Fibroblast of the aortic adventitia (primary cell): ENCODE measurements around the gene SAMSN1. TPM values are rescaled to one million over a fixed set of nuclear protein-coding genes. Genes with fewer than 3 reads are reported as not detected.

ENCODE experiments used
- DNase-seq: peaks from one replicate; pipeline ENCODE4 v3.0.0-alpha.2; 2010; ENCODE audit warnings: low read depth
- H3K4me3 ChIP-seq: 2 replicates; pipeline ENCODE4 v1.5.1; 2011; ENCODE audit warnings: low read depth, mild to moderate bottlenecking, control low read depth, low read length, moderate library complexity
- CTCF ChIP-seq: IDR thresholded peaks from 2 replicates; pipeline ENCODE4 v1.5.1; 2011; ENCODE audit warnings: mild to moderate bottlenecking, low read length, control low read depth, inconsistent platforms; ENCODE audit not compliant: insufficient read depth
- total RNA-seq: library from RNA; depleted of rRNA; stranded (reverse); fragments of >200 nt; gene quantifications from 2 replicates; pipeline ENCODE4 v1.2.3, GENCODE V29; 2012; ENCODE audit warnings: low replicate concordance

Gene SAMSN1
- total RNA-seq, 1 donor, result 0.27 TPM

- DNase-seq, result no peak
- no peak for TF ChIP-seq CTCF
- H3K4me3 ChIP-seq, result no peak overlapping the region
These were observed 88.4 kb downstream of the SAMSN1 start for GRCh38 chr21:14457762-14458161.

- no peak for TF ChIP-seq CTCF
- no peak overlapping the region for H3K4me3 ChIP-seq
- DNase-seq, result no peak
These were observed 89.2 kb downstream of the SAMSN1 start for GRCh38 chr21:14456911-14457310.

- H3K4me3 ChIP-seq, result no peak overlapping the region
- no peak for TF ChIP-seq CTCF
- no peak for DNase-seq
These were observed 91.8 kb downstream of the SAMSN1 start for GRCh38 chr21:14454016-14455009.

GRCh38 chr21:14453339-14454015 is 92.6 kb downstream of the SAMSN1 start:
- DNase-seq, result no peak
- no peak for TF ChIP-seq CTCF
- no peak overlapping the region for H3K4me3 ChIP-seq

GRCh38 chr21:14452727-14453241 is 93.3 kb downstream of the SAMSN1 start:
- DNase-seq, result no peak
- no peak for TF ChIP-seq CTCF
- H3K4me3 ChIP-seq, result no peak overlapping the region

- no peak for TF ChIP-seq CTCF
- H3K4me3 ChIP-seq, result no peak overlapping the region
- DNase-seq, result peak; percentile 0
These were observed 93.9 kb downstream of the SAMSN1 start for GRCh38 chr21:14452031-14452726.
